Tibial nerve (tissue), 4 donors: ENCODE data around the gene DYNC1I1. TPM values are rescaled to one million over a fixed set of nuclear protein-coding genes. Genes with fewer than 3 reads are reported as not detected.
A peak's percentile ranks its signal among the peaks of the same experiment; 100 is the strongest.

Experiments used
- DNase-seq, 2 donors: peaks; one replicate each; pipeline ENCODE4 v3.0.0-alpha.2; 2019; ENCODE audit warnings: low spot score in 2 of 2
- H3K27ac ChIP-seq, 4 donors: fragments of 200-600 bp; sonication (generic) in 3 of 4; one replicate each; pipeline ENCODE4 v1.5.1; 2017 to 2019; ENCODE audit warnings: mild to moderate bottlenecking in 1 of 4
- H3K27me3 ChIP-seq, 2 donors: fragments of 200-600 bp; sonication (generic) in 1 of 2; one replicate each; pipeline versions ENCODE4 v1.5.1 to v1.6.0; 2017 to 2019
- H3K36me3 ChIP-seq, 3 donors: fragments of 200-600 bp; sonication (generic); one replicate each; pipeline ENCODE4 v1.5.1; 2018 to 2019
- H3K4me1 ChIP-seq, 4 donors: fragments of 200-600 bp; sonication (generic) in 3 of 4; one replicate each; pipeline ENCODE4 v1.5.1; 2017 to 2019
- H3K4me3 ChIP-seq, 4 donors: fragments of 200-600 bp; sonication (generic) in 3 of 4; one replicate each; pipeline ENCODE4 v1.5.1; 2017 to 2019; ENCODE audit warnings: mild to moderate bottlenecking in 1 of 4, moderate library complexity in 1 of 4
- H3K9me3 ChIP-seq, 4 donors: fragments of 200-600 bp; sonication (generic) in 3 of 4; one replicate each; pipeline ENCODE4 v1.5.1; 2017 to 2019
- EP300 ChIP-seq, 2 donors: sonication (generic); formaldehyde crosslinking; IDR thresholded peaks; one replicate each; pipeline ENCODE4 v1.6.1; 2017; ENCODE audit warnings: antibody characterized with exemption in 2 of 2, mild to moderate bottlenecking in 1 of 2
- POLR2A ChIP-seq, 2 donors: fragments of 450-650 bp; IDR thresholded peaks; one replicate each; pipeline ENCODE4 v1.6.1; 2017; ENCODE audit warnings: antibody characterized with exemption in 2 of 2, mild to moderate bottlenecking in 2 of 2, moderate library complexity in 2 of 2
- WGBS, 2 donors: methylation state at CpG; one replicate each; pipeline ENCODE4 v1.1.5; 2018; 5-methylcytosine and 5-hydroxymethylcytosine counted together
- total RNA-seq, 4 donors: library from RNA; depleted of rRNA; stranded (reverse); fragments of >200 nt; gene quantifications; one replicate each; pipeline ENCODE4 v1.1.0, GENCODE V29; 2016
- TF ChIP-seq, protein P1 (sequence below), 5 experiments: fragments of 200-600 bp in 3 of 5; fragments of 450-650 bp in 2 of 5; sonication (generic) in 3 of 5; IDR thresholded peaks; one replicate each; pipeline ENCODE4 v1.5.1; 2016 to 2019; ENCODE audit warnings: antibody characterized with exemption in 5 of 5, mild to moderate bottlenecking in 3 of 5, moderate library complexity in 2 of 5

Gene DYNC1I1
- total RNA-seq, 4 donors from 2014 or later: 5.5 to 12.0 (median 9.8) TPM

DNA sequence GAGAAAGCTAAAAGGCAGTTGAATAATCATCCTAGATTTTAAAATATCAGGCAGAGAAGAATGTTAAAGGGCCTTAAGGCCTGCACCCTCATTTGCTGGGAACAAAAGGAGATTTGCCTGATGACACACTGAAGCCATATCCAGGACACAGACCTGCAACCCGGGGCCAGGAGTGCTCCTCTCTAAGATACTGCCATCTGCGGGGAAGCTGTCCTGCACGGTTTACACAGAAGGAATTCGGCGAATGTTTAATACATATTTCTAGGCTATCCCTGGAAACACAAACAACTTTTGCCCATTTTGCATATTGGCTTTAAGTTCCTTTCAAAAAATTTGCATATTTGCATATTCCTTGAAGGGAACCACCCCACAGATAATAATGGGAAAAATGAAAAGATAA, 52.3 kb downstream of the DYNC1I1 start:
- Histone ChIP-seq H3K36me3 (no peaks in the 10 kb centered on the region), H3K4me1 (no peaks in the 10 kb centered on the region), H3K9me3 (no peaks in the 10 kb centered on the region), H3K27me3 (no peaks in the 10 kb centered on the region), H3K27ac (no peak overlapping the region), H3K4me3 (no peak overlapping the region)
- no peak for TF ChIP-seq EP300 (IDR thresholded peaks at IDR 0.05)
- TF ChIP-seq POLR2A (IDR thresholded peaks at IDR 0.05): no peak
- TF ChIP-seq, protein P1, sequence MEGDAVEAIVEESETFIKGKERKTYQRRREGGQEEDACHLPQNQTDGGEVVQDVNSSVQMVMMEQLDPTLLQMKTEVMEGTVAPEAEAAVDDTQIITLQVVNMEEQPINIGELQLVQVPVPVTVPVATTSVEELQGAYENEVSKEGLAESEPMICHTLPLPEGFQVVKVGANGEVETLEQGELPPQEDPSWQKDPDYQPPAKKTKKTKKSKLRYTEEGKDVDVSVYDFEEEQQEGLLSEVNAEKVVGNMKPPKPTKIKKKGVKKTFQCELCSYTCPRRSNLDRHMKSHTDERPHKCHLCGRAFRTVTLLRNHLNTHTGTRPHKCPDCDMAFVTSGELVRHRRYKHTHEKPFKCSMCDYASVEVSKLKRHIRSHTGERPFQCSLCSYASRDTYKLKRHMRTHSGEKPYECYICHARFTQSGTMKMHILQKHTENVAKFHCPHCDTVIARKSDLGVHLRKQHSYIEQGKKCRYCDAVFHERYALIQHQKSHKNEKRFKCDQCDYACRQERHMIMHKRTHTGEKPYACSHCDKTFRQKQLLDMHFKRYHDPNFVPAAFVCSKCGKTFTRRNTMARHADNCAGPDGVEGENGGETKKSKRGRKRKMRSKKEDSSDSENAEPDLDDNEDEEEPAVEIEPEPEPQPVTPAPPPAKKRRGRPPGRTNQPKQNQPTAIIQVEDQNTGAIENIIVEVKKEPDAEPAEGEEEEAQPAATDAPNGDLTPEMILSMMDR (IDR thresholded peaks at IDR 0.05): no peak
- 86 to 89% methylated on average over 5 of the region's 5 CpGs for WGBS, 2 donors
- DNase-seq: no peak

GRCh38 chr7:95828824-95829790, 56.8 kb downstream of the DYNC1I1 start:
- WGBS, 2 donors: 63 to 66% methylated on average over 4 of the region's 4 CpGs
- TF ChIP-seq POLR2A (IDR thresholded peaks at IDR 0.05) (no peak), EP300 (IDR thresholded peaks at IDR 0.05) (no peak)

GRCh38 chr7:95840953-95841950, 68.9 kb downstream of the DYNC1I1 start:
- H3K9me3 ChIP-seq: peaks cover 0 to 30% (median 6%) of the 10 kb centered on the region in 4 donors
- no peaks in the 10 kb centered on the region for H3K4me1 ChIP-seq
- WGBS, 2 donors: 68 to 81% methylated on average over 4 of the region's 4 CpGs
- H3K36me3 ChIP-seq: no peaks in the 10 kb centered on the region
- H3K27me3 ChIP-seq: no peaks in the 10 kb centered on the region
- no peak overlapping the region for H3K27ac ChIP-seq
- DNase-seq: no peak
- TF ChIP-seq, protein P1 (IDR thresholded peaks at IDR 0.05): peak in 1 of 5 experiments; percentile 4
- no peak for TF ChIP-seq POLR2A (IDR thresholded peaks at IDR 0.05)
- no peak overlapping the region for H3K4me3 ChIP-seq

More at GRCh38 chr7:95828824-95829790, 56.8 kb downstream of the DYNC1I1 start:
- Histone ChIP-seq H3K27me3 (no peaks in the 10 kb centered on the region), H3K36me3 (no peaks in the 10 kb centered on the region), H3K9me3 (no peaks in the 10 kb centered on the region), H3K4me1 (no peaks in the 10 kb centered on the region), H3K27ac (no peak overlapping the region), H3K4me3 (no peak overlapping the region)
- DNase-seq: no peak

DNA sequence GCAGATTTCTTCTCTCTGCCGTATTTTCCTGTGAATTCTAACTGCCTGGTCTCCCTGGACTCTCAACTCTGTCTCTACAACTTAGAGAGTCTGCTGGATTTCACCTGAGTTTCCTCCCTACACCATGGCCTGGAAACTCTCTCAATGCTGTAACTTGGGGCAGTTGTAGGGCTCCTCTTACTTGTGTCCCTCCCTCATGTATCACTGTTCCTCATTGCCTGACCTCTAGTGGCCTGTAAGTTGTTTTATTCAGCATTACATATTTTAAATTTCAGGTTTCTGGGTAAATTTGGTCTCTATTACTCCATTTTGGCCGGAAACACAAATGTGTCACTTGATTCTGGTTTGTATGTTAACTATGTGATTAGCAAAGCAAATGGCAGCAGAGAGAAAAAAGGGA, 70.9 kb downstream of the DYNC1I1 start:
- WGBS, 2 donors: 67 to 78% methylated on average over 2 of the region's 2 CpGs
- Histone ChIP-seq H3K9me3 (peaks cover 0 to 21% (median 6%) of the 10 kb centered on the region in 4 donors), H3K4me1 (no peaks in the 10 kb centered on the region), H3K27me3 (no peaks in the 10 kb centered on the region), H3K27ac (no peak overlapping the region), H3K36me3 (no peaks in the 10 kb centered on the region), H3K4me3 (no peak overlapping the region)
- TF ChIP-seq EP300 (IDR thresholded peaks at IDR 0.05) (no peak), POLR2A (IDR thresholded peaks at IDR 0.05) (no peak)
- TF ChIP-seq, protein P1 (IDR thresholded peaks at IDR 0.05): no peak
- no peak for DNase-seq

DNA sequence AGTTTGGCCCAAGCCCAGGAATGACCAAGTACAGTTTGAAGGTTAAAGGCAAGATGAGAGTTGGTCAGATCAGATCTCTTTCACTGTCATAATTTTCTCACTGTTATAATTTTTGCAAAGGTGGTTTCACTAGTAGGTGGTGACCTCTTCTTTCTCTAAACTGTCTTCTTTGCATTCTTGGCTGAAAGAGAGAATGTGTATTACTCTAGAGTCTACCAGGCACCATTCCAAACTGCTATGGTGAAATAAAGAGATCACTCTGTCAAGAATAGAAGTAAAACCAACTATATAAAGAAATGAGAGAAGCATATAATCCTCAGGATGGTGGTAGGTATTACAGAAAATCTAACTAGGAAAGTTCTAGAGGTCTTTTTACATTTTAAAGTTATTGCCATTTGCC, 72.7 kb downstream of the DYNC1I1 start:
- H3K27ac ChIP-seq: no peak overlapping the region
- TF ChIP-seq POLR2A (IDR thresholded peaks at IDR 0.05) (no peak), EP300 (IDR thresholded peaks at IDR 0.05) (no peak)
- TF ChIP-seq, protein P1 (IDR thresholded peaks at IDR 0.05): no peak
- H3K4me3 ChIP-seq: no peak overlapping the region
- H3K36me3 ChIP-seq: no peaks in the 10 kb centered on the region
- H3K27me3 ChIP-seq: no peaks in the 10 kb centered on the region
- peaks cover 0 to 6% (median 3%) of the 10 kb centered on the region in 4 donors for H3K9me3 ChIP-seq
- no peaks in the 10 kb centered on the region for H3K4me1 ChIP-seq
- DNase-seq: no peak
